ENCODE data around the gene LSM10.

The LSM10 gene

GRCh38 chr1:36440044-36440443 lies 42.3 kb upstream of the LSM10 start:
- no peak for TF ChIP-seq CTCF (IDR thresholded peaks at IDR 0.05; ENCODE audit: extremely low read depth, missing control alignments)
- no peak for DNase-seq (ENCODE audit: low spot score)

- no peak for DNase-seq (ENCODE audit: low spot score)
- no peak for TF ChIP-seq CTCF (IDR thresholded peaks at IDR 0.05; ENCODE audit: extremely low read depth, missing control alignments)
Observed at GRCh38 chr1:36438715-36439114, 41.0 kb upstream of the LSM10 start.

DNA sequence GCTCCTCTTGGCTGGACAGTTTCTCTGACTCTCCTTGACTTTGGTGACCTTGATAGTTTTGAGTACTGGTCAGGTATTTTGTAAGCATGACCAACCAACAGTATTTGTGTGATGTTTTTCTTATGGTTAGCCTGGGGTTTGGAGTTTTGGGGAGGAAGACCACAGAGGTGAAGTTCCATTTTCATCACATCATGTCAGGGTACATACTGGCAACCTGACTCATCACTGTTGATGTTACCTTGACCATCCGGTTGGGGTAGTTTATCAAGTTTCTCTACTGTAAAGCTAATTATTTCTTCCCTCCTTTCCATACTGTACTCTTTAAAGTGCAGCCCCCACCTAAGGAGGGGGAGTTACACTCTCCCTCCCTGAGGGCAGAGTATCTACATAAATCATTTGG lies 39.1 kb upstream of the LSM10 start:
- TF ChIP-seq CTCF (IDR thresholded peaks at IDR 0.05; ENCODE audit: extremely low read depth, missing control alignments), result no peak
- no peak for DNase-seq (ENCODE audit: low spot score)

DNA sequence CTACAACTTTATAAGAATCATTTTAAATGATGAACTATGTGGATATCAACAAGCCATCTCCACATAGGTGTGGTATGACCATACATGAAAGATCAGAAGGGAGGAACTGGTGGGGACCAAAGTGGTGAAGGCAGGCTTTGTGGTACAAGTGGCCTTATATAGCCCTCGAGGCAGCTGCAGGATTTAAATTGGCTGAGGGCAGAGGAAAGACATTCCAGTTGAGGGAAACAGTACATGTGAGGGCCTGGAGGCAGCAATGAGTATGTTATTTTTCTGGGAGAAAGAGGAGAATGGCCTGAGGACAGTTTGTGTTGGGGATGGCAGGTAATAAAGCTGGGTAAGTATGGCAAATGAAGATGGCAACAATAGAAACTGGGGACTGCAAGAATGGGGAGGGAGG lies 35.4 kb upstream of the LSM10 start:
- DNase-seq (ENCODE audit: low spot score), result no peak
- no peak for TF ChIP-seq CTCF (IDR thresholded peaks at IDR 0.05; ENCODE audit: extremely low read depth, missing control alignments)

DNA sequence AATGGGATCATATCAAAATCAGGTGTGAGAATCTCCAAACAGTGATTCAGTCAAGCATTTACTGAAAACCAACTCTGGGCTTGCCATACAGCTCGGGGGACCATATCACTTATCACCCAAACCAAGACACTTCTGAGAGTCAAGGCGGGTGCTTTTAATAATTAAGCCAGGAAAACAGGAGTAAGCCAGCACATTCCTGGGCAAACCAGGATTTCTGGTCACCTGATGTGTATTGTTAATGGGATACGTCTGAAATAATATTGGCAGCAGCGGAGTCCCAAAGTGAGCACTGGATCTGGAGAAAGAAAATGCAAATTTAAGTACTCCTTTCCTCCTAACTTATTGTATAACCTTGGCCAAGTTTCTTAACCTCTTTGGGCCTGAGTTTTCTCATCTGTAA lies 34.9 kb upstream of the LSM10 start:
- no peak for DNase-seq (ENCODE audit: low spot score)
- TF ChIP-seq CTCF (IDR thresholded peaks at IDR 0.05; ENCODE audit: extremely low read depth, missing control alignments), result no peak

GRCh38 chr1:36425791-36426190 lies 28.1 kb upstream of the LSM10 start:
- no peak for DNase-seq (ENCODE audit: low spot score)
- no peak for TF ChIP-seq CTCF (IDR thresholded peaks at IDR 0.05; ENCODE audit: extremely low read depth, missing control alignments)

GRCh38 chr1:36421649-36422048 lies 23.9 kb upstream of the LSM10 start:
- no peak for TF ChIP-seq CTCF (IDR thresholded peaks at IDR 0.05; ENCODE audit: extremely low read depth, missing control alignments)
- no peak for DNase-seq (ENCODE audit: low spot score)
